Measurements from ENCODE around the gene MAN2B2.
A peak's percentile ranks its signal among the peaks of the same experiment; 100 is the strongest.

MAN2B2 gene

DNA sequence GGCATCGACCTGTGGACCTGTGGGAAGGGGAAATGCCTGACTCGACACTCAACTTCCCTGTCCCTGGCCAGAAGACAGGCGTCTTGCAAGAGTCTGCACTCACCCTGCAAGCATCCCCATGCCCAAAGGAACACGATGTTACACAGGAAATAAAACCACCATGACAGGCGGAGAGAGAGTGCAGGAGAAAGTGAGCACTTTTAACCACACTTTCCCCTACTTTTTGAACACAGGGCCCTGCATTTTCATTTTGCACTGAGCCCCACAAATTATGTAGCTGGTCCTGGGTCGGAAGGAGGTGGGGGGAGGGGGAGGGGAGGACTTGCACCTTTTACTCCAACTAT is 13.8 kb upstream of the MAN2B2 start:
- H3K4me3 ChIP-seq (ENCODE audit: insufficient read length, low read depth) = no peak overlapping the region
- peaks cover 93% of the 10 kb centered on the region for H3K27me3 ChIP-seq (ENCODE audit: insufficient read depth, insufficient read length)
- H3K36me3 ChIP-seq (ENCODE audit: insufficient read depth, insufficient read length, low read length) = no peaks in the 10 kb centered on the region
- TF ChIP-seq YY1 (IDR thresholded peaks at IDR 0.05; ENCODE audit: insufficient read depth, insufficient read length) (no peak), SUZ12 (IDR thresholded peaks at IDR 0.05; ENCODE audit: extremely low read depth, insufficient read depth, insufficient read length) (no peak), ZNF274 (IDR thresholded peaks at IDR 0.05; ENCODE audit: low read depth, low read length) (no peak)
- H3K9ac ChIP-seq (ENCODE audit: insufficient read length, low read depth) = no peak overlapping the region
- no peaks in the 10 kb centered on the region for H3K9me3 ChIP-seq (ENCODE audit: insufficient read depth, low read length)
- DNase-seq (ENCODE audit: low read depth, low spot score) = no peak
- peaks cover 15% of the 10 kb centered on the region for H3K4me1 ChIP-seq (ENCODE audit: insufficient read depth, insufficient read length)

DNA sequence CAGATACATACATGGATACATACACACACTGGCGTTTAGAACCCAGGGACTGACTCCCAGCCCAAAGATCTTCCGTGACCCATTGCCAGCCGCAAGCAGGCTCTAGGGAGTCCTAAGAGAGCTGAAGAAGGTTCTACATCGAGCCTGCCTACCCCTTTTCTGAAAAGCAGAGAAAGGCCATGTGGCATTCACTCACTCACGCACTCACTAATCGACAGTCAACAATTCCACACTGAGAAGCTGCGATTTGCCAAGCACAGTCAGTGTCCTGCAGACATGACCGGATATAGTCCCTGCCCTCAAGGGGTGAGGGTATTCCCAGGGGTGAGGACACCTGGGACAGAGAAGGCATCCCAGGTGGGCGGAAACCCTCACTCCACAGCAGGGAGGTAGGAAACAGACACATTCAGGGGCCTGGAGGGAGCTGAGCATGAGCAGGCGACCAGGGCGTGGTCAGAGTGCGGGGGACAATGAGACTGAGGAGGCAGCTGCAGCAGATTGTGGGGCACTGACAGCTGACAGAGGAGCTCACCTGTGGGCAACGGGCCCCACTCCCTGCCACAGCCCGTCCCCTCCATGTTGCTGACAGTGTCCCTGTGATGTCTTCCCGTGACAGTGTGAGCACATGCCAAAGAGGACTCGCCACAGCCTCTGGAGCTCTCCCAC is 13.2 kb upstream of the MAN2B2 start:
- H3K4me3 ChIP-seq (ENCODE audit: insufficient read length, low read depth) = no peak overlapping the region
- no peaks in the 10 kb centered on the region for H3K36me3 ChIP-seq (ENCODE audit: insufficient read depth, insufficient read length, low read length)
- DNase-seq (ENCODE audit: low read depth, low spot score) = no peak
- no peak overlapping the region for H3K9ac ChIP-seq (ENCODE audit: insufficient read length, low read depth)
- no peaks in the 10 kb centered on the region for H3K9me3 ChIP-seq (ENCODE audit: insufficient read depth, low read length)
- H3K27me3 ChIP-seq (ENCODE audit: insufficient read depth, insufficient read length) = peaks cover 86% of the 10 kb centered on the region
- TF ChIP-seq SUZ12 (IDR thresholded peaks at IDR 0.05; ENCODE audit: extremely low read depth, insufficient read depth, insufficient read length) = no peak
- TF ChIP-seq YY1 (IDR thresholded peaks at IDR 0.05; ENCODE audit: insufficient read depth, insufficient read length) = no peak
- TF ChIP-seq ZNF274 (IDR thresholded peaks at IDR 0.05; ENCODE audit: low read depth, low read length) = no peak
- peaks cover 15% of the 10 kb centered on the region for H3K4me1 ChIP-seq (ENCODE audit: insufficient read depth, insufficient read length)

DNA sequence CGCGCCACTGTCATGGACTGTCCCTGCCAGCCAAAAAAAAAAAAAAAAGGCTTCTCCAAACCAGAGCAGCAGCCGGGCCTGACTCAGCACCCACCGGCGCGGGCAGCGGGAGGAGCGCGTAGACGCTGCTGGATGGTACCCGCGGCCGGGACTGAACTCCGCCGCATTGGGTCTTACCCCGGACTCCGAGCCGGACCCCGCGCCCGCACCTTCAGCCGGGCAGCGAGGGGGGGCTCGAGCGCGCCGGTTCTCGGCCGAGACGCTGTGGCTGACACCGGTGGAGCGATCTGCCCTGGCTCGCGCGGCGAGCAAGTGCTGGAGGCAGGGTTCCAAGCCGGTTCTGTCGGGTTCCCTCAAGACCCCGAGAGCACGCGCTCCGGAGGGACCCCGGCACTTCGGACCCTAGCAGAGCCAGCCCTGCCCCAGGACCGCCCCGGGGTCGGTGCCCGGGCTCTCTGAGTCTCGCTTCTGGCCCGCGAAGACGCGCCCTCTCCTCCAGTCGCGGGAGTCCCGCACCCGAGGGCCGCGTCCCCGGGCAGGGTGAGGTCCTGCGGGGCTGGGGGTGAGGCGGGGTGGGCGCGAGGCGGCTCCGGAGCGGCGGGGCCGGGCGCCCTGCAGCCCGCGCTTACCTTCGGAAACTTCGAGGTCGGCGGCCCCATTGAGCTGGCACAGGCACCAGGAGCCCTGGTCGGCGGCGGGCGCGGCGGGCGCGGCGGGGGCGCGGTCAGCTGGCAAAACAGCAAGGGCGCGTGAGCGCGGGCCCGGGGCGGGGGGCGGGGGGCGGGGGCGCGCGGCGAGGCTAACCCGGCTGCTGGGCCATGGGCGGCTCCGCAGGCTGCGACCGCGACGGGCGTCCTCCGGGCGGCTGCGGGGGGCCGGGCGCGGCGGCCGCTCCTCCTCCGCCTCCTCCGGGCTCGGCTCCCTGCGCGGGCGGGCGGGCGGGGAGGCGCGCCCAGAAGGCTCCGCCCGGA is 11.8 kb upstream of the MAN2B2 start:
- H3K4me1 ChIP-seq (ENCODE audit: insufficient read depth, insufficient read length) = peaks cover 19% of the 10 kb centered on the region
- H3K36me3 ChIP-seq (ENCODE audit: insufficient read depth, insufficient read length, low read length) = no peaks in the 10 kb centered on the region
- no peak for TF ChIP-seq YY1 (IDR thresholded peaks at IDR 0.05; ENCODE audit: insufficient read depth, insufficient read length)
- no peak for TF ChIP-seq SUZ12 (IDR thresholded peaks at IDR 0.05; ENCODE audit: extremely low read depth, insufficient read depth, insufficient read length)
- DNase-seq (ENCODE audit: low read depth, low spot score) = no peak
- H3K9ac ChIP-seq (ENCODE audit: insufficient read length, low read depth) = peak overlapping the region; percentile 63
- no peaks in the 10 kb centered on the region for H3K9me3 ChIP-seq (ENCODE audit: insufficient read depth, low read length)
- H3K4me3 ChIP-seq (ENCODE audit: insufficient read length, low read depth) = peak overlapping the region; percentile 44
- peaks cover 73% of the 10 kb centered on the region for H3K27me3 ChIP-seq (ENCODE audit: insufficient read depth, insufficient read length)

DNA sequence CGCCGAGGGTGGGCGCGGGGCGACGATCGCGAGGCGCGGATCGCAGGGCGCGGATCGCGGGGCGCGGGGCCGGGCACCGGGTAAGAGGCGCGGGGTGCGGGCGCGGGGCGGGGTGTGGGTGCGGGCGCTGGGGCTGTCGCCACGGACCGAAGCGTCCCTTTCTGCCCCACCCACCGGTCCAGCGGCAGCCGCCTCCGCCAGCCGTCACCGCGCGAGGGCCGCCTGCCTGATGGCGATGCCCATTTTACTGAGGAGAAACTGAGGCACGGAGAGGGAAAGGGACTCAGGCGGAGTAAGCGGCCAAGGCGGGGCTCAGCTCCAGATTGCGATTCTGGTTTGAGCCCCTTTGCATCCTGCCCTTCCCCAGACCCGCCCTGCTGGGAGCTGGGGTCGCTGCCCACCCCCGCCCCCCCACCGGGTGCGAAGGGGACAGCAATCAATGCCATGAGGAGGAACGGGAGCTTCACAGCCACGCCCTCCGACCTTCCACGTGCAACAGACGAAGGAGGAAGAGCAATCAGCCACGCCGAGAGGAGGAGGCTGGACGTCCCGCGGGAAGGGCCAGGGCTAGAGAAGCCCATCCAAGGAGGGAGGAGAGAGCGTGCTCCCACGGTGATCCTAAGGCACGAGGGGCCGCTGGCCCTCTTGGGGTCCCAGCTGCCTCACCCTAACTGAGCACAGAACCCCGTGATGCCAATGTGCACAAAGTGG is 10.9 kb upstream of the MAN2B2 start:
- H3K36me3 ChIP-seq (ENCODE audit: insufficient read depth, insufficient read length, low read length) = no peaks in the 10 kb centered on the region
- peak overlapping the region; percentile 23 for H3K4me3 ChIP-seq (ENCODE audit: insufficient read length, low read depth)
- DNase-seq (ENCODE audit: low read depth, low spot score) = no peak
- H3K4me1 ChIP-seq (ENCODE audit: insufficient read depth, insufficient read length) = peaks cover 23% of the 10 kb centered on the region
- TF ChIP-seq ZNF274 (IDR thresholded peaks at IDR 0.05; ENCODE audit: low read depth, low read length) = no peak
- no peak for TF ChIP-seq SUZ12 (IDR thresholded peaks at IDR 0.05; ENCODE audit: extremely low read depth, insufficient read depth, insufficient read length)
- no peak for TF ChIP-seq YY1 (IDR thresholded peaks at IDR 0.05; ENCODE audit: insufficient read depth, insufficient read length)
- H3K9me3 ChIP-seq (ENCODE audit: insufficient read depth, low read length) = no peaks in the 10 kb centered on the region
- H3K27me3 ChIP-seq (ENCODE audit: insufficient read depth, insufficient read length) = peaks cover 65% of the 10 kb centered on the region
- H3K9ac ChIP-seq (ENCODE audit: insufficient read length, low read depth) = peak overlapping the region; percentile 51

DNA sequence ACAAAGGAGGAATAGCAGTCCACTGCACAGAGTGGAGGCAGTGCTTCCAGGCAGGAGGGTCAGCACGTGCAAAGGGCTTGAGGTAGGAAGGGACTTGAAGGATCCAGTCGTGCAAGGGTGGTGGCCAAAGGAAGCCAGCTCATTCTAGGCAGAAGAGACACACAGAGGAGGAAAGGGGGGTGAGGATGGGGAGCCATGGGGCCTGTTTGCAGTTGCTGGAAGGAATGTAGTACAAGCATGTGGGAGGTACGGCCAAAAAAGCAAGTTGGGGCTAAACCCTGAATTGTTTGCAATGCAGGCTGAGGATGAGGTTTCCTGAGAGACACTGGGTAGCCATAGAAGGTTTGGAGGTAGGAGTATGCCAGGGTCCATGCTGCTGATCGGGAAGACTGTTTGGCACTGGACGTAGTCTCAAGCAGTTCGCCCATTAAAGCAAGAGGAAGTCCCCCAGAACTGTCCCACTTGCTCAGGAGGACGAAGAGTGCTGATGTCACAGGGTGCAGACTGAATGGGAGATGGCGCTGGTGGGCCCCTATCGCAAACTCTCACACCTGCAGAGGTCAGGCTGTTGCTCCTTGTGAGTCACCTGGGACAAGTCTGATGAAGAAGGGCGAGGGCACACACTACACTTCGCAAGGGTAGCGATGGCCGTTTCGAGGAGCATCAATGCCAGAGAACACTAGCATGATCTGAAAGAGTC is 9.1 kb upstream of the MAN2B2 start:
- H3K27me3 ChIP-seq (ENCODE audit: insufficient read depth, insufficient read length) = peaks cover 58% of the 10 kb centered on the region
- DNase-seq (ENCODE audit: low read depth, low spot score) = no peak

DNA sequence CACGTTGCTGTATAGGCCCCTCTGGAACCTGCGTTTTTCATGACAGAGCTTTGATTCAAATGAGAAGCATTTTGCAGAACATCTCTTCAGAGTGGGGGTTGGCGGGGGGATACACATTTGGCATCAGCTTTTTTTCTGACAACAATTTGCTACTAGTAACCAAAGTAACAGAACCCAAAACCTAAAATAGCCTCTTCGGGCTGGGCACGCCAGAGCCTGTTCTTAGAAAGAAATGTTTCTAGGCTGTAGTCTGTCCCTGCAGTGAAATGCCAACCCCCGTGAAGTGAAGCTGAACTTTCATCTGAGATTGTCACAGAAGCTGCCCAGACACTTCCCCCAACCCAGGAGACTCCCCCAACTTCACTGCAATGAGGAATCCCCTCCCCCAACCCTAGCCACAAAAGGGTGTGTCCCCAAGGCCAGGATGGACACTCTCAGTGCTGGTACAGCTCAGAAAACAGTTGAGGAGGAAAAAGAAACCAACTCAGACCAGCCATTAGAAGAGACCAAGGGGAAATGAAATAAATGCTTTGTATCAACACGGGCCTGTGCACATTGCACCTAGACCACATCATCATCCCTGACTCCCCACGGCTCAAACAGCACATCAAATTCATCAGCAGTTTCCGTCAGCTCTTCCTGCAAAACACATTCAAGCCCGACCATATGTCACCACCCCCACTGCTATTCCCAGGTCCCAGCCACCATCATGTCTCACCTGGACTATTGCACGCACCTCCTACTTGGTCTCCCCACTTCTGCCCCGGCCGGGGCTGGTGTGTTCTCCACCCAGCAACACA is 8.4 kb upstream of the MAN2B2 start:
- Histone ChIP-seq H3K9ac (ENCODE audit: insufficient read length, low read depth) (no peak overlapping the region), H3K4me1 (ENCODE audit: insufficient read depth, insufficient read length) (peaks cover 20% of the 10 kb centered on the region), H3K4me3 (ENCODE audit: insufficient read length, low read depth) (no peak overlapping the region), H3K36me3 (ENCODE audit: insufficient read depth, insufficient read length, low read length) (no peaks in the 10 kb centered on the region), H3K27me3 (ENCODE audit: insufficient read depth, insufficient read length) (peaks cover 51% of the 10 kb centered on the region), H3K9me3 (ENCODE audit: insufficient read depth, low read length) (no peaks in the 10 kb centered on the region)
- no peak for TF ChIP-seq YY1 (IDR thresholded peaks at IDR 0.05; ENCODE audit: insufficient read depth, insufficient read length)
- TF ChIP-seq ZNF274 (IDR thresholded peaks at IDR 0.05; ENCODE audit: low read depth, low read length) = no peak
- DNase-seq (ENCODE audit: low read depth, low spot score) = no peak

More for the DNA sequence above, 9.1 kb upstream of the MAN2B2 start:
- H3K4me1 ChIP-seq (ENCODE audit: insufficient read depth, insufficient read length) = peaks cover 20% of the 10 kb centered on the region
- H3K4me3 ChIP-seq (ENCODE audit: insufficient read length, low read depth) = no peak overlapping the region
- no peaks in the 10 kb centered on the region for H3K9me3 ChIP-seq (ENCODE audit: insufficient read depth, low read length)
- no peak overlapping the region for H3K9ac ChIP-seq (ENCODE audit: insufficient read length, low read depth)
- TF ChIP-seq ZNF274 (IDR thresholded peaks at IDR 0.05; ENCODE audit: low read depth, low read length) (no peak), SUZ12 (IDR thresholded peaks at IDR 0.05; ENCODE audit: extremely low read depth, insufficient read depth, insufficient read length) (no peak), YY1 (IDR thresholded peaks at IDR 0.05; ENCODE audit: insufficient read depth, insufficient read length) (no peak)
- no peaks in the 10 kb centered on the region for H3K36me3 ChIP-seq (ENCODE audit: insufficient read depth, insufficient read length, low read length)

All from NT2/D1 (cell line).